Astrocyte (in vitro differentiated cells and primary cell): ENCODE results near the gene PRR5L. TPM values are rescaled to one million over a fixed set of nuclear protein-coding genes. Genes with fewer than 3 reads are reported as not detected.
A peak's percentile ranks its signal among the peaks of the same experiment; 100 is the strongest.

Experiments
- DNase-seq: peaks from one replicate; pipeline ENCODE4 v3.0.0-alpha.2; 2010; ENCODE audit warnings: low read depth
- FAIRE-seq: peaks from 2 replicates; lab custom pipeline; 2011; peaks lifted over from hg19 to GRCh38; lab: Jason Lieb, UNC
- H2AFZ ChIP-seq: 2 replicates; pipeline ENCODE4 v1.6.0; 2012; ENCODE audit warnings: low read depth, low read length, inconsistent platforms
- H3K27ac ChIP-seq: 2 replicates; pipeline ENCODE4 v1.5.1; 2011; ENCODE audit warnings: low read depth, low read length, inconsistent platforms
- H3K27me3 ChIP-seq: 2 replicates; pipeline ENCODE4 v1.6.0; 2011; ENCODE audit warnings: low read length, inconsistent platforms; ENCODE audit not compliant: insufficient read depth
- H3K36me3 ChIP-seq: 2 replicates; pipeline ENCODE4 v1.5.1; 2011; ENCODE audit warnings: low read length, inconsistent platforms; ENCODE audit not compliant: insufficient read depth
- H3K4me1 ChIP-seq: 2 replicates; pipeline ENCODE4 v1.5.1; 2011; ENCODE audit warnings: low read length, inconsistent platforms; ENCODE audit not compliant: insufficient read depth
- H3K4me2 ChIP-seq: 2 replicates; pipeline ENCODE4 v1.6.0; 2012; ENCODE audit warnings: low read length, inconsistent platforms
- H3K4me3 ChIP-seq: 2 replicates; pipeline ENCODE4 v1.5.1; 2011; ENCODE audit warnings: low read depth, mild to moderate bottlenecking, low read length, inconsistent platforms; ENCODE audit not compliant: insufficient read depth
- H3K79me2 ChIP-seq: 2 replicates; pipeline ENCODE4 v1.6.0; 2012; ENCODE audit warnings: mild to moderate bottlenecking, low read length, inconsistent platforms; ENCODE audit not compliant: insufficient read depth
- H3K9ac ChIP-seq: 2 replicates; pipeline ENCODE4 v1.6.0; 2012; ENCODE audit warnings: mild to moderate bottlenecking, low read length, inconsistent platforms
- H3K9me3 ChIP-seq: 2 replicates; pipeline ENCODE4 v1.5.1; 2012; ENCODE audit warnings: low read depth, mild to moderate bottlenecking, low read length, inconsistent platforms; ENCODE audit not compliant: insufficient read depth
- H4K20me1 ChIP-seq: 2 replicates; pipeline ENCODE4 v1.6.0; 2012; ENCODE audit warnings: low read length, inconsistent platforms; ENCODE audit not compliant: insufficient read depth
- H3K27ac Mint-ChIP-seq: one replicate; pipeline ENCODE4 v1.8.0; 2021; ENCODE audit warnings: mild to moderate bottlenecking, mixed read lengths; ENCODE audit not compliant: unreplicated experiment
- H3K27me3 Mint-ChIP-seq: one replicate; pipeline ENCODE4 v1.8.0; 2021; ENCODE audit warnings: low read depth, mixed read lengths; ENCODE audit not compliant: unreplicated experiment
- H3K36me3 Mint-ChIP-seq: one replicate; pipeline ENCODE4 v1.8.0; 2021; ENCODE audit warnings: low read depth, mixed read lengths; ENCODE audit not compliant: unreplicated experiment
- H3K4me1 Mint-ChIP-seq: one replicate; pipeline ENCODE4 v1.8.0; 2021; ENCODE audit warnings: low read depth, mixed read lengths; ENCODE audit not compliant: unreplicated experiment
- H3K4me3 Mint-ChIP-seq: one replicate; pipeline ENCODE4 v1.8.0; 2021; ENCODE audit warnings: mild to moderate bottlenecking, moderate library complexity, mixed read lengths; ENCODE audit not compliant: unreplicated experiment
- H3K9me3 Mint-ChIP-seq: one replicate; pipeline ENCODE4 v1.8.0; 2021; ENCODE audit warnings: mild to moderate bottlenecking, mixed read lengths; ENCODE audit not compliant: unreplicated experiment
- EZH2 ChIP-seq: IDR thresholded peaks from 2 replicates; pipeline ENCODE4 v1.6.1; 2012; ENCODE audit warnings: mild to moderate bottlenecking, low read length, inconsistent platforms; ENCODE audit not compliant: insufficient read depth
- total RNA-seq: library from RNA; stranded (reverse); gene quantifications from 2 replicates; pipeline ENCODE4 v1.2.1, GENCODE V29; 2021
- TF ChIP-seq, protein P1 (sequence below): IDR thresholded peaks from 2 replicates; pipeline ENCODE4 v1.5.1; 2011; ENCODE audit warnings: low read depth, mild to moderate bottlenecking, inconsistent platforms, low read length, moderate library complexity; ENCODE audit not compliant: insufficient read depth

PRR5L gene
- total RNA-seq, 1 donor from 2014 or later = 55.6 TPM

DNA sequence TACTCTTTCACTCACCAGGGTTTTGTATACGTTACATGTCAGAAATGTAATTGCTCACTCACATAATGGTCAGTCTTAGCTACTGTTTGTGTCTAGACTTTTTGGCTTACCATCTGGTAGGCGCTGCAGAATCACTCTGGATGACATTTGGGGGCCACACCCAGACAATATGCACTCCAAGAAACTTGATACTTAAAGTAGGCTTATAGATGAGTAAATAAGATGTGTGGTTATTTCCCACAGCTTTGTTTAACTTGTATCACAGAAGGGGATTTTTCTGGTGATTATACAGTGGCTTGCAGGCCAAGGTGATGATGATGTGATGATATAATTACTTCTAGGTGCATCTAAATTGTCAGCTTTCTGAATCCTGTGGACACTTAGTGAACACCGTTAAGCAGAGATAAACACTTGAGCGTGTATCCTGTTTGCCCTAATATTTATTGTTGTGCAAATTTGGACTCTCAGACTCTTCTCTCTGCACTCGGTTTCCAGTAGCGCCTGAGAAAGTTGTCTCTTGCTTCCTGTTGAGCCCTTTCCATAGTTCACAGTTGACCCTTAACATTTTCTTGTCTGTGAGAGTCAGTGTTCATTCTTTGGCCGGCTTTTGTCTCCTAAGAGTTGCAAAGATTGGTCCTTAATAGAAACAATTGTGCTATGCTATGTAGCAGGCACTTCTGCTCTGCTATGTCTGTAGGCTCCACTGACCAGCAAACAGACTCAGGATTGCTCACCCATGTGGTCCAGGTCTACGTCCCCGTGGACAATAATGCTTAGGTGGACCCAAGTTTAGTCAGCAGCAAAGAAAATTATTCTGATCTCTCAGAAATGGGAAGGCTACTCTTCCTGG, 89.3 kb downstream of the PRR5L start:
- no peak overlapping the region for H2AFZ ChIP-seq
- peaks cover 41% of the 10 kb centered on the region for H3K36me3 Mint-ChIP-seq
- H3K36me3 ChIP-seq = peaks cover 10% of the 10 kb centered on the region
- H3K27ac ChIP-seq = peak overlapping the region; percentile 61
- H4K20me1 ChIP-seq = peaks cover 25% of the 10 kb centered on the region
- TF ChIP-seq EZH2 = no peak
- TF ChIP-seq, protein P1, sequence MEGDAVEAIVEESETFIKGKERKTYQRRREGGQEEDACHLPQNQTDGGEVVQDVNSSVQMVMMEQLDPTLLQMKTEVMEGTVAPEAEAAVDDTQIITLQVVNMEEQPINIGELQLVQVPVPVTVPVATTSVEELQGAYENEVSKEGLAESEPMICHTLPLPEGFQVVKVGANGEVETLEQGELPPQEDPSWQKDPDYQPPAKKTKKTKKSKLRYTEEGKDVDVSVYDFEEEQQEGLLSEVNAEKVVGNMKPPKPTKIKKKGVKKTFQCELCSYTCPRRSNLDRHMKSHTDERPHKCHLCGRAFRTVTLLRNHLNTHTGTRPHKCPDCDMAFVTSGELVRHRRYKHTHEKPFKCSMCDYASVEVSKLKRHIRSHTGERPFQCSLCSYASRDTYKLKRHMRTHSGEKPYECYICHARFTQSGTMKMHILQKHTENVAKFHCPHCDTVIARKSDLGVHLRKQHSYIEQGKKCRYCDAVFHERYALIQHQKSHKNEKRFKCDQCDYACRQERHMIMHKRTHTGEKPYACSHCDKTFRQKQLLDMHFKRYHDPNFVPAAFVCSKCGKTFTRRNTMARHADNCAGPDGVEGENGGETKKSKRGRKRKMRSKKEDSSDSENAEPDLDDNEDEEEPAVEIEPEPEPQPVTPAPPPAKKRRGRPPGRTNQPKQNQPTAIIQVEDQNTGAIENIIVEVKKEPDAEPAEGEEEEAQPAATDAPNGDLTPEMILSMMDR = no peak
- H3K27ac Mint-ChIP-seq = peak overlapping the region; percentile 41
- peaks cover 29% of the 10 kb centered on the region for H3K79me2 ChIP-seq
- no peak overlapping the region for H3K9ac ChIP-seq
- H3K27me3 Mint-ChIP-seq = no peaks in the 10 kb centered on the region
- peaks cover 7% of the 10 kb centered on the region for H3K4me1 ChIP-seq
- DNase-seq (peak; percentile 97), FAIRE-seq (no peak)
- no peak overlapping the region for H3K4me2 ChIP-seq
- H3K9me3 Mint-ChIP-seq = no peaks in the 10 kb centered on the region
- no peaks in the 10 kb centered on the region for H3K9me3 ChIP-seq
- H3K4me3 Mint-ChIP-seq = no peak overlapping the region
- H3K4me3 ChIP-seq = no peak overlapping the region
- H3K4me1 Mint-ChIP-seq = peaks cover 21% of the 10 kb centered on the region
- no peaks in the 10 kb centered on the region for H3K27me3 ChIP-seq

- Mint-ChIP-seq H3K27me3 (no peaks in the 10 kb centered on the region), H3K9me3 (no peaks in the 10 kb centered on the region), H3K4me1 (peaks cover 29% of the 10 kb centered on the region), H3K27ac (no peak overlapping the region), H3K36me3 (peaks cover 40% of the 10 kb centered on the region), H3K4me3 (no peak overlapping the region)
- Histone ChIP-seq H3K4me3 (no peak overlapping the region), H4K20me1 (peaks cover 36% of the 10 kb centered on the region), H3K79me2 (peaks cover 23% of the 10 kb centered on the region), H3K9me3 (no peaks in the 10 kb centered on the region), H2AFZ (no peak overlapping the region), H3K9ac (no peak overlapping the region), H3K27ac (no peak overlapping the region), H3K27me3 (no peaks in the 10 kb centered on the region), H3K36me3 (peaks cover 2% of the 10 kb centered on the region), H3K4me1 (peaks cover 13% of the 10 kb centered on the region), H3K4me2 (no peak overlapping the region)
- DNase-seq = no peak
- no peak for FAIRE-seq
- TF ChIP-seq, protein P1 = no peak
- TF ChIP-seq EZH2 = no peak
Measured at GRCh38 chr11:36386411-36386810, 90.3 kb downstream of the PRR5L start.

DNA sequence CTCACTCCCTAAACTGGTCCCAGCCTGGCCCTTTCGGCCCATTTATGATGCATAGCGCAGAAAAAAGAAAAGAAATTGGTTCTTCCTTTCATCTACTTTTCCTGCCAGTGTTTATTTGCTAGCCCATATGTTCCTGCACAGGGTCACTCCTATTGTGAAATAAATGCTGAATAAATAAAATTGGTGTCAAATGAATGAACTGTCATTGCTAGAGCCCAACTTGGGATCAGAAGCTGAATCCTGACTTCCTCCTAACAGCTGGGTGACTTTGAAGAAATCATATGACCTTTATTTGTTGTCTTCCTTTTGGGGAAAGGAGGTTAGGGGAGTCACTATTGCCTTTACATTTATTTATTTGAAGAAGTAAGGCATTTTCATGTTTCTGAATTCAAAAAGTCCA, 92.0 kb downstream of the PRR5L start:
- Histone ChIP-seq H3K36me3 (peaks cover 2% of the 10 kb centered on the region), H3K27me3 (no peaks in the 10 kb centered on the region), H3K9ac (no peak overlapping the region), H4K20me1 (peaks cover 42% of the 10 kb centered on the region), H3K27ac (no peak overlapping the region), H3K4me2 (no peak overlapping the region), H3K4me1 (peaks cover 13% of the 10 kb centered on the region), H3K9me3 (no peaks in the 10 kb centered on the region), H3K4me3 (no peak overlapping the region), H3K79me2 (peaks cover 23% of the 10 kb centered on the region), H2AFZ (no peak overlapping the region)
- H3K27ac Mint-ChIP-seq = no peak overlapping the region
- peaks cover 33% of the 10 kb centered on the region for H3K4me1 Mint-ChIP-seq
- no peaks in the 10 kb centered on the region for H3K27me3 Mint-ChIP-seq
- peaks cover 42% of the 10 kb centered on the region for H3K36me3 Mint-ChIP-seq
- H3K9me3 Mint-ChIP-seq = no peaks in the 10 kb centered on the region
- FAIRE-seq (no peak), DNase-seq (no peak)
- no peak overlapping the region for H3K4me3 Mint-ChIP-seq
- TF ChIP-seq, protein P1 = no peak
- TF ChIP-seq EZH2 = no peak
